ENCODE measurements around the gene OR8B3. TPM values are rescaled to one million over a fixed set of nuclear protein-coding genes. Genes with fewer than 3 reads are reported as not detected.
"Not testable (repeated sequence)": the region's sequence is repeated elsewhere in the genome, so short reads cannot be mapped to it uniquely, and the experiment has no call there.

OR8B3 gene
- total RNA-seq, 1 experiment from 2014 or later, result not detected

GRCh38 chr11:124384399-124384798, 14.4 kb downstream of the OR8B3 start, which contains the start of gene OR8B2:
OR8B2 (minus strand) TSS chr11:124384499; CDS start chr11:124383343, 1,156 bp downstream.
- POLR2A ChIA-PET (ENCODE audit: unreplicated experiment), result no interaction called here

DNA sequence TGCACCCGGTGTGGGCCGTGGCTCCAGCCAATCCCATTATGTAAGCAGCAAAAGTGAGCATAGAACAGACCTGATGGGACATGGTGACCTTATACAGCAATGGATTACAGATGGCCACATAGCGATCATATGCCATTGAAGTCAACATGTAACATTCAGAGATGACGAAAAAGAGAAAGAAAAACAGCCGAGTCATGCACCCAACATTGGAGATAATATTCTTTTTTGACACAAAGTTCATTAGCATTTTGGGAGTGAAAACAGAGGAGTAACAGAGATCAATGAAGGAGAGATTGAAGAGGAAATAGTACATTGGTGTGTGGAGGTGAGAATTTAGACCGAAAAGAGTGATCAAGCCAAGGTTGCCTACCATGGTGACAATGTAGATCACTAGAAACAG, 16.0 kb downstream of the OR8B3 start:
- CTCF ChIA-PET; H3K9ac ChIP-seq (ENCODE audit: low read length); H3K9me2 ChIP-seq (replicated peaks; ENCODE audit: low read length); H3K4me2 ChIP-seq (ENCODE audit: low read length); H3K79me2 ChIP-seq (ENCODE audit: low read length); H3K27ac ChIP-seq (ENCODE audit: low read length); DNase-seq; ATAC-seq; H3K36me3 ChIP-seq (ENCODE audit: low read depth, low read length); intact Hi-C loops (cut with micrococcal nuclease); H3K9me3 ChIP-seq (ENCODE audit: low read length); H2AFZ ChIP-seq (ENCODE audit: low read length); BruUV-seq (replicated peaks); H3K4me1 ChIP-seq (ENCODE audit: insufficient read depth, low read length); H4K20me1 ChIP-seq (ENCODE audit: low read length); H3F3A ChIP-seq (ENCODE audit: low read length, unreplicated experiment); POLR2A ChIA-PET (ENCODE audit: unreplicated experiment); H3K4me3 ChIP-seq (ENCODE audit: low read length): not testable (repeated sequence)
- peaks cover 20% of the 10 kb centered on the region for H3K27me3 ChIP-seq (ENCODE audit: low read length)

More at GRCh38 chr11:124384399-124384798, 14.4 kb downstream of the OR8B3 start, which contains the start of gene OR8B2:
- no peak within 1 kb of the TSS for H3K9ac ChIP-seq (ENCODE audit: low read length)
- no peaks in the 10 kb centered on the region for H3K9me3 ChIP-seq (ENCODE audit: low read length)
- peaks cover 10% of the 10 kb centered on the region for H3K27me3 ChIP-seq (ENCODE audit: low read length)
- no peak within 1 kb of the TSS for H3K27ac ChIP-seq (ENCODE audit: low read length)
- no peaks in the 10 kb centered on the region for H3K4me1 ChIP-seq (ENCODE audit: insufficient read depth, low read length)
- no peaks in the 10 kb centered on the region for H3K9me2 ChIP-seq (replicated peaks; ENCODE audit: low read length)
- H3K4me2 ChIP-seq (ENCODE audit: low read length), result no peak within 1 kb of the TSS
- no peak for DNase-seq
- H3K36me3 ChIP-seq (ENCODE audit: low read depth, low read length), result no peaks in the 10 kb centered on the region
- intact Hi-C loops (cut with micrococcal nuclease), result no loop called here
- no peaks in the 10 kb centered on the region for H3F3A ChIP-seq (ENCODE audit: low read length, unreplicated experiment)
- CTCF ChIA-PET, result no interaction called here
- no peak within 1 kb of the TSS for H2AFZ ChIP-seq (ENCODE audit: low read length)
- no peak within 1 kb of the TSS for H3K4me3 ChIP-seq (ENCODE audit: low read length)
- BruUV-seq (replicated peaks), result no TSS peak
- TF ChIP-seq EZH2 (IDR thresholded peaks at IDR 0.05; ENCODE audit: low read length, unreplicated experiment) (no peak), EZH2phosphoT487 (IDR thresholded peaks at IDR 0.05; ENCODE audit: borderline replicate concordance, low read length) (no peak), CTCF (conservative IDR thresholded peaks at IDR 0.05; ENCODE audit: low read depth, low read length) (no peak)
- no peaks in the 10 kb centered on the region for H3K79me2 ChIP-seq (ENCODE audit: low read length)
- no peak for ATAC-seq
- no peaks in the 10 kb centered on the region for H4K20me1 ChIP-seq (ENCODE audit: low read length)

DNA sequence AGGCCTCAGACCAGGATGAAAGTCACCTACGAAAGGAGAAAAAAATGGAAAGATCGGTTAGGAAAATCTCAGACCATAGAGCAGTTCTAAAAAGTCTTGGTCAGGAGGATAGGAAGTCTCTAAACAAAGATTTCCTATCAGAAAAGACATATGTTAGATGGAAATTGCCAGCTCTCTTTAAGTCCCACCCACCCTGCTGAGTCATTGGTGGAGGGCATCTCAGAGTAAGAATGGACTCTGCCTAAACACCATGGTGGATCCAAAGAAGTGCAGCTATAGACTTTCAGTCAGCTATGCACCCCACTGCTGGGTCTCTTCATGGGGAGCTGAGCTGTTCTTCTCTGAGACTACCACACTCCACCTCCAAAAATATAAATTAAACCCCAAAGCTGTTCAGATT, 18.2 kb downstream of the OR8B3 start:
- DNase-seq (no peak), ATAC-seq (no peak)
- CTCF ChIA-PET, result no interaction called here
- Histone ChIP-seq H3K4me2 (ENCODE audit: low read length) (no peak overlapping the region), H3K9ac (ENCODE audit: low read length) (no peak overlapping the region), H3K9me2 (replicated peaks; ENCODE audit: low read length) (no peaks in the 10 kb centered on the region), H4K20me1 (ENCODE audit: low read length) (no peaks in the 10 kb centered on the region), H3K36me3 (ENCODE audit: low read depth, low read length) (no peaks in the 10 kb centered on the region), H3K27me3 (ENCODE audit: low read length) (peaks cover 42% of the 10 kb centered on the region), H2AFZ (ENCODE audit: low read length) (no peak overlapping the region), H3K4me3 (ENCODE audit: low read length) (no peak overlapping the region), H3K27ac (ENCODE audit: low read length) (no peak overlapping the region), H3K79me2 (ENCODE audit: low read length) (no peaks in the 10 kb centered on the region), H3K9me3 (ENCODE audit: low read length) (no peaks in the 10 kb centered on the region), H3F3A (ENCODE audit: low read length, unreplicated experiment) (no peaks in the 10 kb centered on the region), H3K4me1 (ENCODE audit: insufficient read depth, low read length) (no peaks in the 10 kb centered on the region)
- POLR2A ChIA-PET (ENCODE audit: unreplicated experiment), result no interaction called here
- BruUV-seq (replicated peaks), result no TSS peak
- intact Hi-C loops (cut with micrococcal nuclease), result no loop called here
- TF ChIP-seq EZH2phosphoT487 (IDR thresholded peaks at IDR 0.05; ENCODE audit: borderline replicate concordance, low read length), result no peak
- no peak for TF ChIP-seq CTCF (conservative IDR thresholded peaks at IDR 0.05; ENCODE audit: low read depth, low read length)
- TF ChIP-seq EZH2 (IDR thresholded peaks at IDR 0.05; ENCODE audit: low read length, unreplicated experiment), result no peak

All from PC-3 (cell line).